MM.1S (cell line): ENCODE data around the gene SLC39A6.

Experiments
- EZH2 ChIP-seq: fragments of 300-600 bp; sonication (generic); optimal IDR thresholded peaks from 2 replicates; pipeline ENCODE3; 2017; ENCODE audit warnings: low read depth, mild to moderate bottlenecking, antibody characterized with exemption, low read length, mixed read lengths
- TF ChIP-seq, protein P1 (sequence below): fragments of 300-600 bp; sonication (generic); IDR thresholded peaks from 2 replicates; pipeline ENCODE4 v1.5.1; 2016; ENCODE audit warnings: antibody characterized with exemption, low read length, mixed read lengths

GRCh38 chr18:36104749-36105148, 24.4 kb downstream of the SLC39A6 start:
- TF ChIP-seq, protein P1, sequence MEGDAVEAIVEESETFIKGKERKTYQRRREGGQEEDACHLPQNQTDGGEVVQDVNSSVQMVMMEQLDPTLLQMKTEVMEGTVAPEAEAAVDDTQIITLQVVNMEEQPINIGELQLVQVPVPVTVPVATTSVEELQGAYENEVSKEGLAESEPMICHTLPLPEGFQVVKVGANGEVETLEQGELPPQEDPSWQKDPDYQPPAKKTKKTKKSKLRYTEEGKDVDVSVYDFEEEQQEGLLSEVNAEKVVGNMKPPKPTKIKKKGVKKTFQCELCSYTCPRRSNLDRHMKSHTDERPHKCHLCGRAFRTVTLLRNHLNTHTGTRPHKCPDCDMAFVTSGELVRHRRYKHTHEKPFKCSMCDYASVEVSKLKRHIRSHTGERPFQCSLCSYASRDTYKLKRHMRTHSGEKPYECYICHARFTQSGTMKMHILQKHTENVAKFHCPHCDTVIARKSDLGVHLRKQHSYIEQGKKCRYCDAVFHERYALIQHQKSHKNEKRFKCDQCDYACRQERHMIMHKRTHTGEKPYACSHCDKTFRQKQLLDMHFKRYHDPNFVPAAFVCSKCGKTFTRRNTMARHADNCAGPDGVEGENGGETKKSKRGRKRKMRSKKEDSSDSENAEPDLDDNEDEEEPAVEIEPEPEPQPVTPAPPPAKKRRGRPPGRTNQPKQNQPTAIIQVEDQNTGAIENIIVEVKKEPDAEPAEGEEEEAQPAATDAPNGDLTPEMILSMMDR = no peak
- TF ChIP-seq EZH2 = no peak
